ENCODE measurements around the gene GPC6. TPM values are rescaled to one million over a fixed set of nuclear protein-coding genes. Genes with fewer than 3 reads are reported as not detected.

Gene GPC6
- total and polyA plus RNA-seq, 2 donors (not counting 3 experiments of a cell fraction or from before 2014, with no cell fraction given) = 0.01 TPM; not detected in 1

GRCh38 chr13:93708308-93709075, 481.9 kb downstream of the GPC6 start:
- Histone ChIP-seq H3K4me1 (ENCODE audit: control insufficient read depth, extremely low read depth, insufficient read depth, low read length) (no peaks in the 10 kb centered on the region), H3K9me3 (replicated peaks; ENCODE audit: control insufficient read depth, insufficient read depth, low read length) (peaks cover 4% of the 10 kb centered on the region), H3K4me3 (replicated peaks in 1 of 3; ENCODE audit: insufficient read depth in 1 of 3, low read depth in 1 of 3, low read length in 3 of 3) (no peak overlapping the region), H4K20me1 (replicated peaks; ENCODE audit: control insufficient read depth, extremely low read depth, insufficient read depth, low read length) (no peaks in the 10 kb centered on the region), H2AFZ (ENCODE audit: low read depth, low read length) (no peak overlapping the region), H3K27me3 (ENCODE audit: control insufficient read depth in 2 of 2, insufficient read depth in 2 of 2, low read length in 2 of 2) (no peaks in the 10 kb centered on the region), H3K79me2 (ENCODE audit: control insufficient read depth, insufficient read depth, low read length) (no peaks in the 10 kb centered on the region), H3K27ac (ENCODE audit: insufficient read depth, low read depth, low read length) (no peak overlapping the region), H3K9me1 (replicated peaks; ENCODE audit: control insufficient read depth, extremely low read depth, insufficient read depth, low read length) (no peaks in the 10 kb centered on the region), H3K36me3 (ENCODE audit: control insufficient read depth in 2 of 2, extremely low read depth in 1 of 2, insufficient read depth in 2 of 2, low read length in 2 of 2) (no peaks in the 10 kb centered on the region), H3K9ac (replicated peaks; ENCODE audit: extremely low read depth, insufficient read depth, low read length) (no peak overlapping the region), H3K4me2 (ENCODE audit: insufficient read depth, low read length) (no peak overlapping the region)
- dilution Hi-C loops (cut with MboI; ENCODE audit: extremely low pct_ligation_motif_present, low sequenced_read_pairs) (no loop called here), intact Hi-C loops (cut with micrococcal nuclease) (no loop called here)
- ChIA-PET CTCF (no interaction called here), POLR2A (no interaction called here)
- TF ChIP-seq CTCF (IDR thresholded peaks at IDR 0.05; ENCODE audit: extremely low read depth in 1 of 2, insufficient read depth in 1 of 2, low read depth in 1 of 2, low read length in 2 of 2) = no peak
- no peak for TF ChIP-seq MYC (IDR thresholded peaks at IDR 0.05; ENCODE audit: low read depth, low read length)
- no peak for TF ChIP-seq GATA2 (IDR thresholded peaks at IDR 0.05; ENCODE audit: insufficient read depth, insufficient read length, low read depth, low read length)
- no peak for TF ChIP-seq FOS (IDR thresholded peaks at IDR 0.05; ENCODE audit: borderline replicate concordance, insufficient read depth, low read length)
- TF ChIP-seq MAX (IDR thresholded peaks at IDR 0.05; ENCODE audit: insufficient read depth, insufficient read length) = no peak
- no peak for TF ChIP-seq JUN (IDR thresholded peaks at IDR 0.05; ENCODE audit: borderline replicate concordance, insufficient read depth, insufficient read length, low read depth)
- no peak for TF ChIP-seq POLR2AphosphoS5 (IDR thresholded peaks at IDR 0.05; ENCODE audit: insufficient read depth, low read depth, low read length)
- no peak for TF ChIP-seq EZH2 (IDR thresholded peaks at IDR 0.05; ENCODE audit: borderline replicate concordance, low read depth, low read length, severe bottlenecking)
- TF ChIP-seq POLR2A (IDR thresholded peaks at IDR 0.05; ENCODE audit: low read depth, low read length) = no peak
- BruUV-seq (replicated peaks) = no TSS peak
- FAIRE-seq = no peak
- DNase-seq (ENCODE audit: low read depth, low spot score) = no peak

Measured in endothelial cell of umbilical vein (primary cell).